Heart left ventricle (tissue), 16 donors: ENCODE data around the gene DPYSL3. TPM values are rescaled to one million over a fixed set of nuclear protein-coding genes. Genes with fewer than 3 reads are reported as not detected.

Experiments
- ATAC-seq, 4 donors: fragments of 200-7000 bp; cut with Tn5 transposase; one replicate each; pipeline ENCODE4 v1.9.1; 2020 to 2022; ENCODE audit warnings: moderate library complexity in 4 of 4, mild to moderate bottlenecking in 3 of 4, moderate number of reproducible peaks in 1 of 4
- DNase-seq, 5 donors: peaks; one replicate each; pipeline ENCODE4 v3.0.0-alpha.2; 2020
- H3K27ac ChIP-seq, 12 donors: fragments of 200-600 bp; sonication (generic) in 4 of 12; one replicate each; pipeline versions ENCODE4 v1.5.0 to v1.8.0; 2016 to 2022; ENCODE audit warnings: mild to moderate bottlenecking in 2 of 12
- H3K27me3 ChIP-seq, 9 donors: fragments of 200-600 bp; sonication (generic) in 2 of 9; one replicate each; pipeline versions ENCODE4 v1.5.1 to v1.8.0; 2016 to 2022; ENCODE audit warnings: mild to moderate bottlenecking in 3 of 9
- H3K36me3 ChIP-seq, 9 donors: fragments of 200-600 bp; sonication (generic) in 2 of 9; one replicate each; pipeline versions ENCODE4 v1.5.0 to v1.8.0; 2018 to 2022; ENCODE audit warnings: mild to moderate bottlenecking in 2 of 9
- H3K4me1 ChIP-seq, 12 donors: fragments of 200-600 bp; sonication (generic) in 4 of 12; one replicate each; pipeline versions ENCODE4 v1.5.0 to v1.8.0; 2016 to 2022; ENCODE audit warnings: mild to moderate bottlenecking in 3 of 12
- H3K4me3 ChIP-seq, 12 donors: fragments of 200-600 bp; sonication (generic) in 4 of 12; one replicate each; pipeline versions ENCODE4 v1.5.0 to v1.8.0; 2017 to 2022; ENCODE audit warnings: mild to moderate bottlenecking in 9 of 12, moderate library complexity in 4 of 12
- H3K9me3 ChIP-seq, 12 donors: fragments of 200-600 bp; sonication (generic) in 4 of 12; one replicate each; pipeline versions ENCODE4 v1.5.0 to v1.8.0; 2016 to 2022; ENCODE audit warnings: mild to moderate bottlenecking in 1 of 12
- POLR2A ChIP-seq, 2 donors: fragments of 450-650 bp; IDR thresholded peaks; one replicate each; pipeline ENCODE4 v1.6.1; 2017; ENCODE audit warnings: antibody characterized with exemption in 2 of 2, mild to moderate bottlenecking in 2 of 2, moderate library complexity in 2 of 2
- WGBS, 4 donors: extraction: QIAGEN DNeasy Blood & Tissue Kit in 2 of 4; methylation state at CpG; one replicate each; pipeline versions ENCODE4 v1.1.5 to v1.1.7; 2013 to 2018; 5-methylcytosine and 5-hydroxymethylcytosine counted together
- intact Hi-C, 10 donors: fragments of 100-400 bp; cut with DNase I; formaldehyde crosslinking; loops; one replicate each; pipeline versions ENCODE4 v1.11.1 to v1.14.2; 2022
- polyA plus RNA-seq, 2 donors: library from polyadenylated mRNA; stranded (reverse); fragments of 200-250 nt; gene quantifications; one replicate each; pipeline ENCODE4 v1.2.3, GENCODE V29; 2013
- total RNA-seq, 9 donors: library from RNA; depleted of rRNA in 2 of 9; stranded (reverse); fragments of >200 nt in 2 of 9; fragmentation: NEBNext Ultra II Directional in 3 of 9; extraction: Animal tissue kit (Norgen Biotek cat#: 25700) in 3 of 9; gene quantifications; one replicate each; pipeline versions ENCODE4 v1.1.0 to v1.2.4, GENCODE V29; 2016 to 2023
- TF ChIP-seq, protein P1 (sequence below), 12 donors: fragments of 200-600 bp; sonication (generic) in 4 of 12; IDR thresholded peaks; one replicate each; pipeline versions ENCODE4 v1.5.0 to v1.8.0; 2018 to 2022; ENCODE audit warnings: antibody characterized with exemption in 12 of 12, mild to moderate bottlenecking in 5 of 12
- donor health status: ischemic (EF 13 %, LVEDD 7.1; RV severe dilation, severe dysfunction).
- donor health status: healthy with polysubstance abuse.
- donor health status: DM: no; HTN: yes; CAD: no.
- donor health status: DM: no; HTN: no; CAD: no.
- donor health status: ischemic (EF 25% LVEDD 6.9; RV normal size, moderate dysfunction).
- donor health status: ischemic (EF 25% LVEDD 5.7; RV mildly dilated, moderate dysfunction).
- donor health status: healthy.
- donor health status: DM: yes; HTN: yes; CAD: no.
- donor health status: ischemic (EF 35%, LVEDD 5.7; RV mildly dilated, moderate dysfunction).
- donor health status: nonischemic (EF 11% LVEDD 7.7; RV severe dilation, severe dysfunction).
- donor health status: DM: yes; HTN: yes; CAD: no.
- donor health status: PGD.
- donor health status: ischemic (EF 29% LVEDD 5.4; RV normal size, mild dysfunction).
- donor health status: nonischemic (EF 23%, LVEDD 6.1; RV moderate dilation, normal function).

The DPYSL3 gene
- total and polyA plus RNA-seq, 11 donors: 7.9 to 54.7 (median 20.6) TPM

GRCh38 chr5:147517383-147517782 lies 7.5 kb upstream of the DPYSL3 start:
- ATAC-seq: no peak
- TF ChIP-seq POLR2A (IDR thresholded peaks at IDR 0.05): no peak
- H3K9me3 ChIP-seq: no peaks in the 10 kb centered on the region
- intact Hi-C loops: loop anchor here in 1 of 10 donors (10.0 kb wide), 1 partner anchor 63 kb away; no protein-coding TSS in a partner anchor
- no peak overlapping the region for H3K27ac ChIP-seq
- no peaks in the 10 kb centered on the region for H3K27me3 ChIP-seq
- WGBS, 4 donors: 80 to 86% (median 82%) methylated on average over 1 of the region's 1 CpG
- H3K4me3 ChIP-seq: no peak overlapping the region
- no peak for DNase-seq
- peaks cover 0 to 13% (median 0%) of the 10 kb centered on the region in 12 donors for H3K4me1 ChIP-seq
- H3K36me3 ChIP-seq: no peaks in the 10 kb centered on the region

- intact Hi-C loops: loop anchor here in 1 of 10 donors (10.0 kb wide), 1 partner anchor 60 kb away; no protein-coding TSS in a partner anchor
- H3K36me3 ChIP-seq: no peaks in the 10 kb centered on the region
- TF ChIP-seq, protein P1, sequence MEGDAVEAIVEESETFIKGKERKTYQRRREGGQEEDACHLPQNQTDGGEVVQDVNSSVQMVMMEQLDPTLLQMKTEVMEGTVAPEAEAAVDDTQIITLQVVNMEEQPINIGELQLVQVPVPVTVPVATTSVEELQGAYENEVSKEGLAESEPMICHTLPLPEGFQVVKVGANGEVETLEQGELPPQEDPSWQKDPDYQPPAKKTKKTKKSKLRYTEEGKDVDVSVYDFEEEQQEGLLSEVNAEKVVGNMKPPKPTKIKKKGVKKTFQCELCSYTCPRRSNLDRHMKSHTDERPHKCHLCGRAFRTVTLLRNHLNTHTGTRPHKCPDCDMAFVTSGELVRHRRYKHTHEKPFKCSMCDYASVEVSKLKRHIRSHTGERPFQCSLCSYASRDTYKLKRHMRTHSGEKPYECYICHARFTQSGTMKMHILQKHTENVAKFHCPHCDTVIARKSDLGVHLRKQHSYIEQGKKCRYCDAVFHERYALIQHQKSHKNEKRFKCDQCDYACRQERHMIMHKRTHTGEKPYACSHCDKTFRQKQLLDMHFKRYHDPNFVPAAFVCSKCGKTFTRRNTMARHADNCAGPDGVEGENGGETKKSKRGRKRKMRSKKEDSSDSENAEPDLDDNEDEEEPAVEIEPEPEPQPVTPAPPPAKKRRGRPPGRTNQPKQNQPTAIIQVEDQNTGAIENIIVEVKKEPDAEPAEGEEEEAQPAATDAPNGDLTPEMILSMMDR (IDR thresholded peaks at IDR 0.05): no peak
- no peak for TF ChIP-seq POLR2A (IDR thresholded peaks at IDR 0.05)
These were observed 5.4 kb upstream of the DPYSL3 start for GRCh38 chr5:147515269-147515668.

GRCh38 chr5:147512659-147513379 lies 3.0 kb upstream of the DPYSL3 start:
- Histone ChIP-seq H3K27ac (no peak overlapping the region), H3K27me3 (peaks cover 0 to 25% (median 0%) of the 10 kb centered on the region in 9 donors), H3K4me1 (peaks cover 0 to 19% (median 2%) of the 10 kb centered on the region in 12 donors), H3K9me3 (no peaks in the 10 kb centered on the region), H3K4me3 (no peak overlapping the region), H3K36me3 (no peaks in the 10 kb centered on the region)
- ATAC-seq (no peak), DNase-seq (no peak)
- TF ChIP-seq, protein P1 (IDR thresholded peaks at IDR 0.05): no peak
- TF ChIP-seq POLR2A (IDR thresholded peaks at IDR 0.05): no peak
- 93 to 96% (median 93%) methylated on average over 3 of the region's 3 CpGs for whole genome bisulfite sequencing, 4 donors
- intact Hi-C loops: loop anchor here in 6 of 10 donors (5.0 to 10.0 kb wide), 4 partner anchors 39 to 61 kb away; no protein-coding TSS in a partner anchor

More at GRCh38 chr5:147515269-147515668, 5.4 kb upstream of the DPYSL3 start:
- no peak overlapping the region for H3K27ac ChIP-seq
- H3K4me1 ChIP-seq: peaks cover 0 to 14% (median under 1%) of the 10 kb centered on the region in 12 donors
- WGBS, 4 donors: 52 to 58% (median 55%) methylated on average over 7 of the region's 7 CpGs
- H3K9me3 ChIP-seq: no peaks in the 10 kb centered on the region
- H3K4me3 ChIP-seq: no peak overlapping the region
- peaks cover 0 to 6% (median 0%) of the 10 kb centered on the region in 9 donors for H3K27me3 ChIP-seq
- ATAC-seq (no peak), DNase-seq (no peak)

DNA sequence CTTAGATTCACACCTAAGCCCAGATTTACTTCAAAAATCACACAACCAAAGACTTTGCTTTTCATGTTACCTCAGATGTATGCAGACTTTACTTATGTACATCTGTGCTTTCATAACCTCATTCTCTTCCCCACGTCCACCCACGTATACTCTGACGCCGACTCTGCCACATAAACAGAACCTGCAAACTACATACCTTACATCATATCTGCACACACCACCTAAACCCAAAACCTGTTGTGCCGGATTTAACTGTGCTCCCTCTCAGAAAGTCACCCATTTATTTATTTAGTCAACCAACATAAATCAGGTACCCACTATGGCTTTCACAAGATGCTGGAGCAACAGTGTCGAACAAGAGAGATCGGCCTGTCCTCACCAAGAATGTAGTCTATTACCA lies 1.0 kb upstream of the DPYSL3 start:
- Histone ChIP-seq H3K4me1 (peaks cover 0 to 22% (median 6%) of the 10 kb centered on the region in 12 donors), H3K36me3 (no peaks in the 10 kb centered on the region), H3K27me3 (peaks cover 0 to 25% (median 0%) of the 10 kb centered on the region in 9 donors), H3K9me3 (no peaks in the 10 kb centered on the region), H3K4me3 (no peak overlapping the region), H3K27ac (peak overlapping the region in 1 of 12 donors; percentile 91)
- DNase-seq: no peak
- ATAC-seq: no peak
- TF ChIP-seq, protein P1 (IDR thresholded peaks at IDR 0.05): no peak
- TF ChIP-seq POLR2A (IDR thresholded peaks at IDR 0.05): no peak
- intact Hi-C loops: loop anchor here in 6 of 10 donors (5.0 to 10.0 kb wide), 4 partner anchors 41 to 59 kb away; no protein-coding TSS in a partner anchor
- WGBS, 4 donors: 95 to 98% (median 95%) methylated on average over 7 of the region's 7 CpGs
